H1 (cell line): ENCODE data around the gene EIF2A. TPM values are rescaled to one million over a fixed set of nuclear protein-coding genes. Genes with fewer than 3 reads are reported as not detected.

Source experiments
- CTCF ChIA-PET: fragments of 300-600 bp; sonication (Branson Sonifier 250); formaldehyde crosslinking; loops from one replicate; lab custom pipeline; 2021; ENCODE audit not compliant: partially characterized antibody; lab: Charles Lee
- POLR2A ChIA-PET: fragments of 300-600 bp; sonication (Branson Sonifier 250); formaldehyde crosslinking; loops from one replicate; lab custom pipeline; 2021; ENCODE audit warnings: inconsistent platforms; ENCODE audit not compliant: partially characterized antibody; lab: Charles Lee
- DNase-seq, 2 experiments: peaks; one replicate each; pipeline versions ENCODE4 v3.0.0 to v3.0.0-alpha.2; 2010 to 2022; ENCODE audit warnings: low spot score in 2 of 2, low read depth in 1 of 2, mixed read lengths in 1 of 2
- FAIRE-seq: peaks from 2 replicates; lab custom pipeline; 2011; peaks lifted over from hg19 to GRCh38; lab: Jason Lieb, UNC
- H2AFZ ChIP-seq: 2 replicates; pipeline ENCODE4 v1.8.1; 2012; ENCODE audit warnings: low read length, inconsistent platforms
- H2AK5ac ChIP-seq: 2 replicates; pipeline ENCODE4 v1.6.1; 2013; ENCODE audit warnings: low read depth, low read length
- H2BK120ac ChIP-seq: replicated peaks from 2 replicates; pipeline ENCODE3; 2013; ENCODE audit warnings: low read depth, low read length, inconsistent platforms
- H2BK12ac ChIP-seq: 2 replicates; pipeline ENCODE4 v1.6.1; 2013; ENCODE audit warnings: low read depth, low read length
- H2BK15ac ChIP-seq: 2 replicates; pipeline ENCODE4 v1.6.1; 2013; ENCODE audit warnings: low read length
- H2BK20ac ChIP-seq: 2 replicates; pipeline ENCODE4 v1.6.1; 2013; ENCODE audit warnings: low read length
- H2BK5ac ChIP-seq: 2 replicates; pipeline ENCODE4 v1.6.1; 2013; ENCODE audit warnings: low read depth, low read length
- H3K14ac ChIP-seq: 2 replicates; pipeline ENCODE4 v1.6.1; 2013; ENCODE audit warnings: inconsistent platforms; ENCODE audit not compliant: insufficient read length
- H3K18ac ChIP-seq: 2 replicates; pipeline ENCODE4 v1.6.1; 2013; ENCODE audit warnings: low read length; ENCODE audit errors: extremely low read depth
- H3K23ac ChIP-seq: 2 replicates; pipeline ENCODE4 v1.6.1; 2013; ENCODE audit warnings: inconsistent platforms; ENCODE audit not compliant: insufficient read length
- H3K23me2 ChIP-seq: 2 replicates; pipeline ENCODE4 v1.6.1; 2013; ENCODE audit warnings: low read depth, low read length
- H3K27ac ChIP-seq: 2 replicates; pipeline ENCODE4 v1.6.1; 2011; ENCODE audit warnings: low read depth, low read length, inconsistent platforms
- H3K27me3 ChIP-seq, 4 experiments: replicated peaks in 1 of 4; 1 replicate in 1 of 4; 2 replicates in 3 of 4; pipeline versions ENCODE4 v1.6.1 to v1.8.1; 2011 to 2013; ENCODE audit warnings: low read length in 3 of 4, mild to moderate bottlenecking in 3 of 4, inconsistent platforms in 2 of 4, mixed read lengths in 2 of 4, moderate library complexity in 1 of 4; ENCODE audit not compliant: control insufficient read depth in 3 of 4, insufficient read depth in 3 of 4; ENCODE audit errors: extremely low read depth in 1 of 4
- H3K36me3 ChIP-seq, 4 experiments: 2 replicates each; pipeline versions ENCODE4 v1.6.1 to v1.8.1; 2011 to 2013; ENCODE audit warnings: mild to moderate bottlenecking in 4 of 4, low read length in 3 of 4, moderate library complexity in 2 of 4, control low read depth in 1 of 4, inconsistent platforms in 1 of 4; ENCODE audit not compliant: insufficient read depth in 4 of 4, control insufficient read depth in 2 of 4
- H3K4ac ChIP-seq: replicated peaks from 2 replicates; pipeline ENCODE3; 2013; ENCODE audit warnings: low read length, low read depth, mixed read lengths, inconsistent platforms; ENCODE audit not compliant: insufficient read length
- H3K4me1 ChIP-seq, 4 experiments: replicated peaks in 1 of 4; 1 replicate in 1 of 4; 2 replicates in 3 of 4; pipeline versions ENCODE4 v1.6.1 to v1.8.1; 2011 to 2013; ENCODE audit warnings: low read length in 3 of 4, inconsistent platforms in 2 of 4, mixed read lengths in 1 of 4; ENCODE audit not compliant: insufficient read depth in 4 of 4, control insufficient read depth in 3 of 4
- H3K4me2 ChIP-seq, 2 experiments: 2 replicates each; pipeline versions ENCODE4 v1.6.1 to v1.8.1; 2011 to 2013; ENCODE audit warnings: low read depth in 2 of 2, low read length in 2 of 2, control low read depth in 1 of 2, inconsistent platforms in 1 of 2, mild to moderate bottlenecking in 1 of 2; ENCODE audit not compliant: insufficient read depth in 1 of 2
- H3K4me3 ChIP-seq, 4 experiments: fragments of 200-600, 300-600 bp in 1 of 4; sonication (generic), shearing (Covaris generic), sonication (Bioruptor Twin) in 1 of 4; 2 replicates each; pipeline versions ENCODE4 v1.5.1 to v1.8.1; 2011 to 2016; ENCODE audit warnings: low read length in 4 of 4, low read depth in 3 of 4, control low read depth in 2 of 4, inconsistent platforms in 2 of 4, mild to moderate bottlenecking in 2 of 4, mixed read lengths in 1 of 4, moderate library complexity in 1 of 4; ENCODE audit not compliant: insufficient read depth in 2 of 4; ENCODE audit errors: extremely low read depth in 1 of 4
- H3K56ac ChIP-seq: replicated peaks from 2 replicates; pipeline ENCODE3; 2013; ENCODE audit warnings: low read depth, mild to moderate bottlenecking, mixed read lengths, low read length, inconsistent platforms; ENCODE audit not compliant: insufficient read length
- H3K79me1 ChIP-seq: 2 replicates; pipeline ENCODE4 v1.6.1; 2013; ENCODE audit warnings: low read depth, low read length, control low read depth
- H3K79me2 ChIP-seq, 2 experiments: 2 replicates each; pipeline versions ENCODE4 v1.6.1 to v1.8.1; 2012 to 2013; ENCODE audit warnings: low read length in 2 of 2, mild to moderate bottlenecking in 2 of 2, inconsistent platforms in 1 of 2; ENCODE audit not compliant: insufficient read depth in 2 of 2, control insufficient read depth in 1 of 2
- H3K9ac ChIP-seq, 4 experiments: replicated peaks in 1 of 4; 1 replicate in 1 of 4; 2 replicates in 3 of 4; pipeline versions ENCODE4 v1.6.1 to v1.8.1; 2011 to 2013; ENCODE audit warnings: low read depth in 3 of 4, low read length in 3 of 4, control low read depth in 2 of 4, mild to moderate bottlenecking in 2 of 4, moderate library complexity in 2 of 4, inconsistent platforms in 1 of 4; ENCODE audit errors: extremely low read depth in 1 of 4
- H3K9me3 ChIP-seq, 2 experiments: 2 replicates each; pipeline versions ENCODE4 v1.6.1 to v1.8.1; 2012 to 2013; ENCODE audit warnings: mild to moderate bottlenecking in 2 of 2, moderate library complexity in 2 of 2, control low read depth in 1 of 2, inconsistent platforms in 1 of 2, low read depth in 1 of 2, low read length in 1 of 2, mixed read lengths in 1 of 2; ENCODE audit not compliant: insufficient read depth in 2 of 2
- H4K20me1 ChIP-seq, 2 experiments: replicated peaks in 1 of 2; 2 replicates each; pipeline versions ENCODE3 to v1.8.1; 2011 to 2013; ENCODE audit warnings: inconsistent platforms in 2 of 2, low read length in 2 of 2, mild to moderate bottlenecking in 1 of 2; ENCODE audit not compliant: insufficient read depth in 2 of 2, control insufficient read depth in 1 of 2
- H4K5ac ChIP-seq: 2 replicates; pipeline ENCODE4 v1.6.1; 2013; ENCODE audit warnings: low read length, low read depth, mixed read lengths, inconsistent platforms; ENCODE audit not compliant: insufficient read length
- H4K8ac ChIP-seq: 2 replicates; pipeline ENCODE4 v1.8.0; 2013; ENCODE audit warnings: mild to moderate bottlenecking, moderate library complexity, low read length, inconsistent platforms; ENCODE audit not compliant: insufficient read depth; ENCODE audit errors: extremely low read depth
- H4K91ac ChIP-seq: replicated peaks from 2 replicates; pipeline ENCODE3; 2013; ENCODE audit warnings: low read length, mixed read lengths, inconsistent platforms; ENCODE audit not compliant: insufficient read length
- EGR1 ChIP-seq: IDR thresholded peaks from 2 replicates; pipeline ENCODE4 v1.6.1; 2011; ENCODE audit warnings: low read depth, low read length, borderline replicate concordance
- KDM4A ChIP-seq: IDR thresholded peaks from one replicate; pipeline ENCODE4 v1.7.1; 2012; ENCODE audit warnings: low read depth, mild to moderate bottlenecking, moderate library complexity, low read length, inconsistent platforms; ENCODE audit not compliant: severe bottlenecking
- RFX5 ChIP-seq: IDR thresholded peaks from 2 replicates; pipeline ENCODE4 v1.6.1; 2011; ENCODE audit warnings: low read depth, low read length, improper control_type of control experiment, borderline replicate concordance
- SP1 ChIP-seq: IDR thresholded peaks from 2 replicates; pipeline ENCODE4 v1.6.1; 2011; ENCODE audit warnings: low read depth, low read length
- SRF ChIP-seq: IDR thresholded peaks from 2 replicates; pipeline ENCODE4 v1.6.1; 2011; ENCODE audit warnings: mild to moderate bottlenecking, low read depth, low read length, moderate library complexity
- WGBS, 2 experiments: shearing (Covaris generic) in 1 of 2; methylation state at CpG; one replicate each; pipeline versions ENCODE4 v1.1.6 to v1.1.7; 2013 to 2015; ENCODE audit warnings: low lambda C conversion rate in 2 of 2, mixed read lengths in 2 of 2, inconsistent platforms in 1 of 2, low coverage in 1 of 2, missing lambda C conversion rate in 1 of 2; ENCODE audit not compliant: insufficient replicate concordance in 2 of 2, insufficient coverage in 1 of 2, insufficient read length in 1 of 2; ENCODE audit errors: extremely low coverage in 1 of 2, missing lambda C conversion rate in 1 of 2; 5-methylcytosine and 5-hydroxymethylcytosine counted together
- polyA plus RNA-seq, 7 experiments: library from polyadenylated mRNA; depleted of rRNA in 3 of 7; stranded (reverse) in 5 of 7; unstranded in 2 of 7; fragments of >200 nt in 5 of 7; fragments of 200-250 nt in 2 of 7; gene quantifications; 1 replicate in 5 of 7; 2 replicates in 1 of 7; 4 replicates in 1 of 7; pipeline versions ENCODE4 v1.2.1 to v1.2.3, GENCODE V29; 2011 to 2013; ENCODE audit warnings: missing spikeins in 2 of 7, mixed read lengths in 2 of 7
- total RNA-seq: library from RNA; stranded (reverse); fragmentation: NEBNext Ultra II Directional; extraction: Animal tissue kit (Norgen Biotek cat#: 25700); gene quantifications from 2 replicates; pipeline ENCODE4 v1.2.1, GENCODE V29; 2021

The EIF2A gene
- total and polyA plus RNA-seq, 2 of the 8 experiments (the other 6 are each of a cell fraction or from before 2014, with no cell fraction given): 59.3 to 91.6 TPM

DNA sequence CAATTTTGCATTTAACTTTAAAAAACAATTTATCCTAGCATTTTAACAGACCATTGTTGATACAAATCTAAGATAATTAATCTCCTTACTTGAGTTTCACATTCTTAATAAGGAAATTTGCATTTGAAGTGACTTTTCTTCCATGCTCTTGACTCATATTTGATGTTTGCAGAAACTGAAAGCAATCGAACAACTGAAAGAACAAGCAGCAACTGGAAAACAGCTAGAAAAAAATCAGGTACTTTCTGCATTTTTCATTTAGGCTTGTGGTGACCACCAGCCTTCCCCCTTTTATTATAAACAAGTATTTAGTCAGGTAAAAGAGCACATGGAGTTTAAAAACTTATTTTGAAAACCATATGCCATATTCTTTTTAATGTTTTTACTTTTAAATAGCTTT, 36.4 kb downstream of the EIF2A start:
- FAIRE-seq (no peak), DNase-seq (no peak)
- Histone ChIP-seq H3K36me3 (peaks cover 4 to 62% (median 38%) of the 10 kb centered on the region in 4 experiments; a peak in 6 of 8 replicates), H3K18ac (no peak overlapping the region), H4K8ac (no peak overlapping the region), H3K4me3 (no peak overlapping the region), H2BK120ac (no peak overlapping the region), H3K9me3 (no peaks in the 10 kb centered on the region), H4K91ac (no peak overlapping the region), H4K20me1 (peaks cover 0 to 4% of the 10 kb centered on the region in 2 experiments), H3K27me3 (no peaks in the 10 kb centered on the region), H3K4me1 (no peaks in the 10 kb centered on the region), H3K23me2 (no peaks in the 10 kb centered on the region), H4K5ac (no peak overlapping the region), H3K56ac (no peak overlapping the region), H2BK12ac (no peak overlapping the region), H3K79me1 (no peaks in the 10 kb centered on the region; the same call in 1 of the 2 replicates), H2BK20ac (no peak overlapping the region), H2BK15ac (no peak overlapping the region), H3K79me2 (no peaks in the 10 kb centered on the region), H3K9ac (no peak overlapping the region), H3K27ac (no peak overlapping the region), H3K23ac (no peak overlapping the region), H2BK5ac (no peak overlapping the region), H2AK5ac (no peak overlapping the region), H3K14ac (no peak overlapping the region), H3K4me2 (no peak overlapping the region), H2AFZ (no peak overlapping the region), H3K4ac (no peak overlapping the region)
- CTCF ChIA-PET: interaction anchor here (1.2 to 1.7 kb wide), 2 partner anchors 9 to 10 kb away, joined by 3 read pairs; no protein-coding TSS in a partner anchor
- WGBS, 2 experiments: 96% methylated on average over 1 of the region's 1 CpG; no CpG with 5 or more reads in 1 of the 2 experiments
- POLR2A ChIA-PET: no interaction called here
- no peak for TF ChIP-seq KDM4A
- TF ChIP-seq EGR1: no peak
- TF ChIP-seq SP1: no peak
- TF ChIP-seq RFX5: no peak
- no peak for TF ChIP-seq SRF
